Measurements from ENCODE around the gene BIN1.

BIN1 gene

DNA sequence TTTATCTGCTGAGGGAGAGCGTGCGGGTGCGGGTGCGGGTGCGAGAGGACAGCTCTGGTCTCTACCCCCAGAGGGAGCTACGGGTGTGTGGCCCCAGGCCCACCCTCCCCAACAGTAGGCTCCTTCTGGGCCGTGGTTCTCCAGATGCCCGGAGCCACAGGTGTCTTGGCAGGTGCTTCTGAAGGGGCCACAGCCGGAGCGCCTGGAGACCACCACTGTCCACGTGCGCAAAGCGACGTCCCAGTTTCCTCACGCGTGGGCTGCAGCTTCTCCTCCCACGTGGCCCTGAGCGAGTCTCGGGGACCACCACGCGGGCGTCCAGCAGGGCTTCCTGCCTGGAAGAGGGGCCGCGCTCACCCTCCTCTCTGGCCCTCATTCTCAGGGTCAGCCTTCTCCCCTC, 90.6 kb downstream of the BIN1 start:
- no peak for DNase-seq

GRCh38 chr2:127015106-127015910, 91.6 kb downstream of the BIN1 start:
- DNase-seq, result no peak

- no peak for DNase-seq
These were observed 92.3 kb downstream of the BIN1 start for GRCh38 chr2:127014630-127015029.

- DNase-seq, result no peak
These were observed 92.7 kb downstream of the BIN1 start for GRCh38 chr2:127014224-127014623.

DNA sequence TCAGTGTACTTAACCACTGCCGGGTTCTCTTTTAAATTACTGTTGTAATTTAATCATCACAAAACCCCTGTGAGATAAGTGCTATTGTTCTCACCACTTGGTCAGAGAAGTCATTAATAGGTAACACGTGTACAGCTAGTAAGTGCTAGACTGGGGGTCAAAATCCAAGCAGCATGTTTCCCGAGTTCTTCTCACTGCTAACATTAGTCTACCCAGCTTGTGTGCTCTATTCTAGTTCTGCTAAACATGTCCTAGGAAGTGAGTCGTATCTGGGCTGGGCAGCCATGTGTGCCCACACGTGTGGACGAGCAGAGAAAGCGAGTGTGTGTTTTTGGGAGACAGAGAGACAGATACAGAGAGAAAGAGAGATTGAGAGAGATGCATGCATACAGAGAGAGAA, 94.1 kb downstream of the BIN1 start:
- no peak for DNase-seq

GRCh38 chr2:127012215-127012614, 94.7 kb downstream of the BIN1 start:
- DNase-seq, result no peak

GRCh38 chr2:127011796-127012195, 95.2 kb downstream of the BIN1 start:
- no peak for DNase-seq

DNA sequence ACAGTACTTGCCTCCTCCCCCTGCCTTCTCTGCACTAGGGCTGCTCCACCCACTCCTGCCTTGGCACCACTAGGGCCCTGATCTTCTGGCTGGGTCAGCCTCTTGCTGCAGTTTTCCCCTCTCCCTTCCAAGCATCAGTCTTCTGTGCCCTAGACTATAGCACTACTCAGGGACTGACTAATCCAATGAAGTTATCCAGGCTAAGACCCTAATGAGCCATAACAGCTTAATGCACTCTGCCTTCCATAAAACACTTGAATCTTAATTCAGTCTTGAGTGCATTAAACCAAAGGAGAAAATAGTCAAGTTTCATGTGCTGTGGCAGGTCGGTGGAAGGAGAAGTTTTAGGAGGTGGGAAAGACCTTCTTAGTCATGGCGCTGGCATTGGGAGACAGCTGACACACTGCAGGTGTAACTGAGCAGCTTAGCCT, 95.7 kb downstream of the BIN1 start:
- no peak for DNase-seq

GRCh38 chr2:127008265-127009015, 98.5 kb downstream of the BIN1 start:
- DNase-seq, result no peak

GRCh38 chr2:127007652-127008051, 99.3 kb downstream of the BIN1 start:
- DNase-seq, result no peak

DNA sequence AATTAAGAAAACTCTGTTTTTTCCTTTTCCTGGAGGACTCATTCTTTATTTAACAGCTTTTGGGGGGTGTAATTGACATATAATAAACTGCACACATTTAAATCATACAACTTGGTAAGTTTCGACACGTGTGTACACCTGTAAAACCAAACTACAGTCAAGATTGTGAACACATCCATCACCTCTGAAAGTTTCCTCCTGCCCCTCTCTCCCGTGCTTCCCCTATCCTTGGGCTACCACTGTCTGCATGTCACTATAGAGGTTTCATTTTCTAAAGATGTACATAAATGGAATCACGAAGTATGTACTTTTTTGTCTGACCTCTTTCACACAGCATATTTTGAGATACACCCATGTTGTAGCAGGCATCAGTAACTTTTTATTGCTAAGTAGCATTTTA, 100.0 kb downstream of the BIN1 start:
- DNase-seq, result no peak

- DNase-seq, result no peak
These were observed 101.9 kb downstream of the BIN1 start for GRCh38 chr2:127004893-127005600.

DNA sequence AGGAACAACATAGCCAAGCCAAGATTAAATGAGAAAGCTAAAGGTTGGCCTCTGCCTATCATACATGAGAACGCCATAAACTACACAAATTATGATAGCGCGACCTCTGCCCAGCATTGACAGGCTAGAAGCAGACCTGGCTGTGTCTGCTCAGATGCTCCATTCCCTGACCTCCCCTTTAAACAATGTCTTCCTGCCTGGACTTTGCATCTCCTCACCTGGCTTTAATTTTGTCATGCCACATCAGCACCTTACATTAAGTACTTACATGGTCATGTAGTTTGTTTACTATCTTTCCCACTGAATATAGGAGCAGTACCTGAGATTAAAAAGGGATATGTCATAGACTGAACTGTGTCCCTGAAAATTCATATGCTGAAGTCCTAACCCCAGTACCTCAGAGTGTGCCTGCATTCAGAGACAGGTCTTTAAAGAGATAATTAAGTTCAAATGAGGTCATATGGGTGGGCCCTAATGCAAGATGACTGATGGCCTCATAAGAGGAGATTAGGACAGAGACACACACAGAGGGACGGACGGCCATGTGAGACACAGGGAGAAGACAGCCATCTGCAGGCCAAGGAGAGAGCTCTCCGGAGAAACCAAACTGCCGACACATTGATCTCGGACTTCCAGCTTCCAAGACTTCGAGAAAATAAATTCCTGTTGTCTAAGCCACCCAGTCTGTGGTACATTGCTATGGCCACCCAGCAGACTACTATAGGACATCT, 103.7 kb downstream of the BIN1 start:
- no peak for DNase-seq

- DNase-seq, result no peak
These were observed 105.2 kb downstream of the BIN1 start for GRCh38 chr2:127001751-127002150.

DNA sequence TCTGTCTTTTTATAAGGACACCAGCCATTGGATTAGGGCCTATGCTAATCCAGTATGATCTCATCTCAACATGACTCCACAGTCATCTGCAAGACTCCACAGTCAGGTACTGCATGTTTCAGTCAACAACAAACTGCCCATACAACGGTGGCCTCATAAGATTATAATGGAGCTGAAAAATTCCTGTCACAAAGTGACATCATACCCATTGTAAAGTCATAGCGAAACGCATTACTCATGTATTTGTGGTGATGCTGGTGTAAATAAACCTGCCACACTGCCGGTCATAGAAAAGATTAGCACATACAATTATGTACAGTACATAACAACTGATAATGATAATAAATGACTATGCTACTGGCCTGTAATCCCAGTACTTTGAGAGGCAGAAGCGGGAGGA, 106.0 kb downstream of the BIN1 start:
- no peak for DNase-seq

DNA sequence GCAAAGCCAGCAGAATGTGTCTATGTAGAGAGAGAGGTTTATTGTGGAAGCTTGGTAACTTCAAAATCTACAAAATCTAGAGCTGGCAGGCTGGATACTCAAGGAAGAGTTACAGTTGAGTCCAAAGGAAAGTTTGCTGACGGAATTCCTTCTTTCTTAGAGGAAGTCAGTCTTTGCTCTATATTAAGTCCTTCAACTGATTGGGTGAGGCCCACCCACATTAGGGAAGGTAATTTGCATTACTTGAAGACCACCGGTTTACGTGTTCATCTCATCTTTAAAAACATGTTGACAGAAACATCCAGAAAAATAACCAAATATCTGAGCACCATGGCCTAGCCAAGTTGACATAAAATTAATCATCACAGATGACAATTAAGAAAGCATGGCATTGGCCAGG, 106.8 kb downstream of the BIN1 start:
- DNase-seq, result no peak

- DNase-seq, result no peak
These were observed 107.7 kb downstream of the BIN1 start for GRCh38 chr2:126999106-126999756.

GRCh38 chr2:126998486-126998885, 108.5 kb downstream of the BIN1 start:
- DNase-seq, result no peak
